Spleen (tissue), 7 donors: ENCODE data around the gene PCF11.

Source experiments
- POLR2AphosphoS5 ChIP-seq, 3 donors: sonication (generic); formaldehyde crosslinking; IDR thresholded peaks; one replicate each; pipeline ENCODE4 v1.5.1; 2017; ENCODE audit warnings: antibody characterized with exemption in 3 of 3
- TF ChIP-seq, protein P1 (sequence below), 11 experiments: fragments of 200-600 bp in 7 of 11; fragments of 450-650 bp in 4 of 11; sonication (generic) in 4 of 11; IDR thresholded peaks in 8 of 11; conservative IDR thresholded peaks in 3 of 11; 1 replicate in 7 of 11; 2 replicates in 4 of 11; pipeline versions ENCODE4 v1.4.0 to v1.8.0; 2016 to 2021; ENCODE audit warnings: antibody characterized with exemption in 11 of 11, inconsistent platforms in 4 of 11, mild to moderate bottlenecking in 1 of 11
- donor health status: DM: no; HTN: no; CAD: no; lungs with moderate emphysema.
- donor health status: DM: no; HTN: no; CAD: no.
- donor health status: DM: no; HTN: no; CAD: no.

GRCh38 chr11:83158965-83159901 lies 2.3 kb downstream of the PCF11 start:
- TF ChIP-seq POLR2AphosphoS5 (IDR thresholded peaks at IDR 0.05), result no peak
- TF ChIP-seq, protein P1, sequence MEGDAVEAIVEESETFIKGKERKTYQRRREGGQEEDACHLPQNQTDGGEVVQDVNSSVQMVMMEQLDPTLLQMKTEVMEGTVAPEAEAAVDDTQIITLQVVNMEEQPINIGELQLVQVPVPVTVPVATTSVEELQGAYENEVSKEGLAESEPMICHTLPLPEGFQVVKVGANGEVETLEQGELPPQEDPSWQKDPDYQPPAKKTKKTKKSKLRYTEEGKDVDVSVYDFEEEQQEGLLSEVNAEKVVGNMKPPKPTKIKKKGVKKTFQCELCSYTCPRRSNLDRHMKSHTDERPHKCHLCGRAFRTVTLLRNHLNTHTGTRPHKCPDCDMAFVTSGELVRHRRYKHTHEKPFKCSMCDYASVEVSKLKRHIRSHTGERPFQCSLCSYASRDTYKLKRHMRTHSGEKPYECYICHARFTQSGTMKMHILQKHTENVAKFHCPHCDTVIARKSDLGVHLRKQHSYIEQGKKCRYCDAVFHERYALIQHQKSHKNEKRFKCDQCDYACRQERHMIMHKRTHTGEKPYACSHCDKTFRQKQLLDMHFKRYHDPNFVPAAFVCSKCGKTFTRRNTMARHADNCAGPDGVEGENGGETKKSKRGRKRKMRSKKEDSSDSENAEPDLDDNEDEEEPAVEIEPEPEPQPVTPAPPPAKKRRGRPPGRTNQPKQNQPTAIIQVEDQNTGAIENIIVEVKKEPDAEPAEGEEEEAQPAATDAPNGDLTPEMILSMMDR (IDR thresholded peaks at IDR 0.05 in 8 of 11, conservative IDR thresholded peaks at IDR 0.05 in 3 of 11), result no peak
